B cell (primary cell): Measurements from ENCODE around the gene ARMH3.

Experiments used
- CTCF ChIP-seq: fragments of 200-600 bp; IDR thresholded peaks from one replicate; pipeline ENCODE4 v1.8.0; 2022; ENCODE audit warnings: antibody characterized with exemption, mild to moderate bottlenecking
- EZH2 ChIP-seq: IDR thresholded peaks from 2 replicates; pipeline ENCODE4 v1.6.1; 2012; ENCODE audit warnings: borderline replicate concordance, low read depth, mild to moderate bottlenecking, moderate library complexity, low read length; ENCODE audit not compliant: insufficient read depth, poor library complexity, severe bottlenecking

- no peak for TF ChIP-seq CTCF
- TF ChIP-seq EZH2 = no peak
Observed at GRCh38 chr10:101850749-101851148, 205.2 kb downstream of the ARMH3 start.
